ENCODE data around the gene PCP4L1. TPM values are rescaled to one million over a fixed set of nuclear protein-coding genes. Genes with fewer than 3 reads are reported as not detected.
"Not testable (repeated sequence)": the region's sequence is repeated elsewhere in the genome, so short reads cannot be mapped to it uniquely, and the experiment has no call there.

PCP4L1 gene
- total RNA-seq, 1 donor from 2014 or later: 0.69 TPM

DNA sequence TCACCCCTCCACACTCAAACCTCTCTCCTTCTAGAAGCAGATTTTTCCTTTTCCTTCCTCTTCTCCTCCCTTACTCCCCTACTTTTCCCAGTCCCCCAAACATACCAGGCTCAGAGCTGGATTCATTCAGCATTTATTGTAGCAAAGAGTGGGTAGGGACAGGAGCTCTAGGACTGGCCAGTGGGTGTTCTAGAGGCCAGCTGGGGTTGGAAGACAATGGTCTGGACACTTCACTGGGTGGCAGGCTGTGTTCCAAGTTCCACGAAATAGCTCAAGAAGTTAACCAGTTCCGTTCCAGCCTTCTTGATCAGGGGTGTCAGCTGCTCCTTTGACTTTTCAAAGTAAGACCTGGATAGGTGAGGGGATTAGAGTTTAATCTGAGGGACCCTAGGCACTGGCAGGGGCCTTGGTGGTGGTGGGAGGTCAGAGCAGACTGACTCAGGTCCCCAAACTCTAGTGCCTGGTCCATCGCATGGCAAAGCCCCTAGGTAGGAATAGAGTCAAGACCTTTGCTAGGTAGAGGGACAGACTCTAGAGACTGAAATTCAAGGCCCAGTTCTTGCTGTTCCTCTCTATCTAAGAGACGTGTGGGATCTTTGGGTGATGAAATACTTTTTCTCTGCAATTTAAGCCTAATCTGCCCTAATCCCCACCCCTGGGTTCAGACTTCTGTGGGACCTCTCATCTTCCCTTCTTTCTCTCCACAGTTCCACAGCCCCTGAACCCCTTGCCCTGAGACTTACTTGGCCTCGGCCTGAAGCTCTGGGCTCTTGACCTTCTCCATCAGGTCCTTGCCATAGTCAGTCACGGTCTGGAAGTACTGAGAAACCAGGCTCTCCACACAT, 36.1 kb upstream of the PCP4L1 start:
- Mint-ChIP-seq H3K9me3 (no peaks in the 10 kb centered on the region), H3K4me3 (no peak overlapping the region), H3K36me3 (no peaks in the 10 kb centered on the region), H3K4me1 (peaks cover 25% of the 10 kb centered on the region), H3K27ac (no peak overlapping the region), H3K27me3 (ENCODE audit: insufficient read depth, low read depth) (peaks cover 5% of the 10 kb centered on the region)
- H3K79me2 ChIP-seq (ENCODE audit: low read depth): no peaks in the 10 kb centered on the region
- no peak overlapping the region for H2AFZ ChIP-seq (replicated peaks)
- no peak overlapping the region for H3K9ac ChIP-seq
- peaks cover 13% of the 10 kb centered on the region for H3F3A ChIP-seq (ENCODE audit: low read depth)
- no peaks in the 10 kb centered on the region for H3K36me3 ChIP-seq
- H3K9me3 ChIP-seq (ENCODE audit: low read depth): no peaks in the 10 kb centered on the region
- no peak for DNase-seq (ENCODE audit: low spot score)
- no peaks in the 10 kb centered on the region for H4K20me1 ChIP-seq (ENCODE audit: low read depth)
- TF ChIP-seq, protein P1, sequence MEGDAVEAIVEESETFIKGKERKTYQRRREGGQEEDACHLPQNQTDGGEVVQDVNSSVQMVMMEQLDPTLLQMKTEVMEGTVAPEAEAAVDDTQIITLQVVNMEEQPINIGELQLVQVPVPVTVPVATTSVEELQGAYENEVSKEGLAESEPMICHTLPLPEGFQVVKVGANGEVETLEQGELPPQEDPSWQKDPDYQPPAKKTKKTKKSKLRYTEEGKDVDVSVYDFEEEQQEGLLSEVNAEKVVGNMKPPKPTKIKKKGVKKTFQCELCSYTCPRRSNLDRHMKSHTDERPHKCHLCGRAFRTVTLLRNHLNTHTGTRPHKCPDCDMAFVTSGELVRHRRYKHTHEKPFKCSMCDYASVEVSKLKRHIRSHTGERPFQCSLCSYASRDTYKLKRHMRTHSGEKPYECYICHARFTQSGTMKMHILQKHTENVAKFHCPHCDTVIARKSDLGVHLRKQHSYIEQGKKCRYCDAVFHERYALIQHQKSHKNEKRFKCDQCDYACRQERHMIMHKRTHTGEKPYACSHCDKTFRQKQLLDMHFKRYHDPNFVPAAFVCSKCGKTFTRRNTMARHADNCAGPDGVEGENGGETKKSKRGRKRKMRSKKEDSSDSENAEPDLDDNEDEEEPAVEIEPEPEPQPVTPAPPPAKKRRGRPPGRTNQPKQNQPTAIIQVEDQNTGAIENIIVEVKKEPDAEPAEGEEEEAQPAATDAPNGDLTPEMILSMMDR (IDR thresholded peaks at IDR 0.05): no peak
- TF ChIP-seq EZH2 (IDR thresholded peaks at IDR 0.05) (no peak), EZH2phosphoT487 (IDR thresholded peaks at IDR 0.05) (no peak)
- no peaks in the 10 kb centered on the region for H3K27me3 ChIP-seq
- peaks cover 9% of the 10 kb centered on the region for H3K4me1 ChIP-seq
- no peak overlapping the region for H3K4me3 ChIP-seq
- H3K27ac ChIP-seq: no peak overlapping the region
- no peak overlapping the region for H3K4me2 ChIP-seq

DNA sequence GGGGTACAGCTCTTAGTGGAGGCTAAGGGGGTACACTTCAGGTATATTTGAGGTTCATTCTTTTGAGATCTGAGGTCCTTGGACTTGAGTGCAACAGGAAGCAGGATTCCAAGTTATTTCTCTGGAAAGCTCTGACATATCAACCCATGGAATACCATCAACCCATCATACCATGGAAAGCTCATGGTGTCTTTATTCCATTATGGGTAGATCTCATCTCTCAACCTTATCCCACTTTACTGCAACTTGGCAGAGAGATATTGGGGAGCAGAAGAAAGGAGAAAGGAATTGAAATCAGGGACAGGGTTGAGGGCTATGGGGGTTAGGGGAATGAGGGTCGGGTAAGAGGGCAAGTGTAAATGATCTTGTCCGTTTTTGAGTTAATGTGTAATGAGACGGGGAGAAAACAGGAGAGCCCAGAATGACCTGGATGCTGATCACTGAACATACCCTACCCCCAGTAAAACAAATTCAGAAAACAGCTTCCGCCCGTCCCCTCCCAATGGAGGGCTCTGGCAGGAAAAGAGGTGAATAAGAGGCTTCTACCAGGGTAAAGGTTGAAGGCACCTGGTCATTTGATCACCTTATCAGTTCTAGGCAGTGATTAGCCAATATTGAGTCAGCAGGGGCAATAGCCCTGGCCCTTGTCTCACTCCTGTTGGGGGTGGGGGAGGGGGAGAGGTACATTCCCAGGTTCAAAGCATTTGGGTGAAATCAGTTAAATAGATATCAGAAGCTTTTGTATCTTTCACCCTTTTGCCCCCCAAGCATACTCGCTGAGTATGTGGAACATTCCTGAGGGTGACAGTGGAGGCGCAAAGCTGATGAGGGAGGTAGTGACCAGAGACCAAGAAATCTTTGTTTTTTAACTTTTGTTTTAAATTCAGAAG, 34.5 kb upstream of the PCP4L1 start:
- H3K27ac ChIP-seq: no peak overlapping the region
- H3K4me1 ChIP-seq: peaks cover 9% of the 10 kb centered on the region
- no peak overlapping the region for H3K27ac Mint-ChIP-seq
- H3K36me3 Mint-ChIP-seq: no peaks in the 10 kb centered on the region
- TF ChIP-seq, protein P1 (IDR thresholded peaks at IDR 0.05): no peak
- TF ChIP-seq EZH2phosphoT487 (IDR thresholded peaks at IDR 0.05): no peak
- TF ChIP-seq EZH2 (IDR thresholded peaks at IDR 0.05): no peak
- no peaks in the 10 kb centered on the region for H3K9me3 Mint-ChIP-seq
- H3K4me3 ChIP-seq: no peak overlapping the region
- no peak overlapping the region for H2AFZ ChIP-seq (replicated peaks)
- no peaks in the 10 kb centered on the region for H4K20me1 ChIP-seq (ENCODE audit: low read depth)
- H3K4me3 Mint-ChIP-seq: no peak overlapping the region
- no peak overlapping the region for H3K4me2 ChIP-seq
- no peak overlapping the region for H3K9ac ChIP-seq
- H3K79me2 ChIP-seq (ENCODE audit: low read depth): no peaks in the 10 kb centered on the region
- H3K27me3 ChIP-seq: no peaks in the 10 kb centered on the region
- H3K4me1 Mint-ChIP-seq: peaks cover 21% of the 10 kb centered on the region
- H3F3A ChIP-seq (ENCODE audit: low read depth): peaks cover 13% of the 10 kb centered on the region
- H3K36me3 ChIP-seq: no peaks in the 10 kb centered on the region
- no peak for DNase-seq (ENCODE audit: low spot score)
- H3K9me3 ChIP-seq (ENCODE audit: low read depth): no peaks in the 10 kb centered on the region
- peaks cover 5% of the 10 kb centered on the region for H3K27me3 Mint-ChIP-seq (ENCODE audit: insufficient read depth, low read depth)

DNA sequence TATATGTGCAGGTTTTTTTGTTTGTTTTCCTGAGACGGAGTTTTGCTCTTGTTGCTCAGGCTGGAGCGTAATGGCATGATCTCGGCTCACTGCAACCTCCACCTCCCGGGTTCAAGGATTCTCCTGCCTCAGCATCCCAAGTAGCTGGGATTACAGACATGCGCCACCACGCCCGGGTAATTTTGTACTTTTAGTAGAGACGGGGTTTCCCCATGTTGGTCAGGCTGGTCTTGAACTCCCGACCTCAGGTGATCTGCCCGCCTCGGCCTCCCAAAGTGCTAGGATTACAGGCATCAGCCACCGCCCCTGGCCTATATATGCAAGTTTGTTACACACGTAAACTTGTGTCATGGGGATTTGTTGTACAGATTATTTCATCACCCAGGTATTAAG, 33.9 kb upstream of the PCP4L1 start:
- H3K9ac ChIP-seq; H3K27me3 Mint-ChIP-seq (ENCODE audit: insufficient read depth, low read depth); H3K27ac ChIP-seq; H3K36me3 ChIP-seq; H2AFZ ChIP-seq (replicated peaks); H3K36me3 Mint-ChIP-seq; H3K27me3 ChIP-seq; H3K27ac Mint-ChIP-seq; H3K4me3 Mint-ChIP-seq; H3K4me2 ChIP-seq; H4K20me1 ChIP-seq (ENCODE audit: low read depth); DNase-seq (ENCODE audit: low spot score); H3K9me3 Mint-ChIP-seq; H3K4me1 ChIP-seq; H3K4me3 ChIP-seq; H3K9me3 ChIP-seq (ENCODE audit: low read depth); H3K79me2 ChIP-seq (ENCODE audit: low read depth): not testable (repeated sequence)
- peaks cover 21% of the 10 kb centered on the region for H3K4me1 Mint-ChIP-seq
- H3F3A ChIP-seq (ENCODE audit: low read depth): peaks cover 13% of the 10 kb centered on the region

Data from neural progenitor cell (in vitro differentiated cells).